Measurements from ENCODE around the gene NFATC4. TPM values are rescaled to one million over a fixed set of nuclear protein-coding genes. Genes with fewer than 3 reads are reported as not detected.
"Not testable (repeated sequence)": the region's sequence is repeated elsewhere in the genome, so short reads cannot be mapped to it uniquely, and the experiment has no call there.

NFATC4 gene
- total RNA-seq, 2 donors from 2014 or later, result 12.8 to 17.4 TPM

- DNase-seq (peak in 1 of 2 donors; percentile 24), ATAC-seq (peak; percentile 75)
- intact Hi-C loops (cut with DNase I, micrococcal nuclease), result no loop called here
Measured at GRCh38 chr14:24377657-24378056, 9.7 kb downstream of the NFATC4 start.

GRCh38 chr14:24378327-24378726 lies 10.3 kb downstream of the NFATC4 start:
- intact Hi-C loops (cut with DNase I, micrococcal nuclease), result no loop called here
- no peak for DNase-seq
- no peak for ATAC-seq

- DNase-seq (no peak), ATAC-seq (no peak)
- intact Hi-C loops (cut with DNase I, micrococcal nuclease), result no loop called here
Measured at GRCh38 chr14:24378981-24379906, 11.3 kb downstream of the NFATC4 start.

GRCh38 chr14:24379907-24380730 lies 12.1 kb downstream of the NFATC4 start:
- intact Hi-C loops (cut with DNase I, micrococcal nuclease), result no loop called here
- DNase-seq, result no peak
- ATAC-seq, result peak; percentile 39

- ATAC-seq (no peak), DNase-seq (no peak)
- intact Hi-C loops (cut with DNase I, micrococcal nuclease), result no loop called here
Measured at GRCh38 chr14:24381363-24382063, 13.5 kb downstream of the NFATC4 start.

GRCh38 chr14:24382064-24382371 lies 14.0 kb downstream of the NFATC4 start:
- ATAC-seq (no peak), DNase-seq (no peak)
- intact Hi-C loops (cut with DNase I, micrococcal nuclease), result no loop called here

- ATAC-seq, result no peak
Measured at GRCh38 chr14:24384169-24384568, 16.2 kb downstream of the NFATC4 start.

GRCh38 chr14:24385524-24385923 lies 17.5 kb downstream of the NFATC4 start:
- ATAC-seq (no peak), DNase-seq (no peak)
- intact Hi-C loops (cut with DNase I, micrococcal nuclease), result no loop called here

More at GRCh38 chr14:24384169-24384568, 16.2 kb downstream of the NFATC4 start:
- intact Hi-C loops (cut with DNase I, micrococcal nuclease), result no loop called here
- DNase-seq, result no peak

- ATAC-seq (no peak), DNase-seq (no peak)
- intact Hi-C loops (cut with DNase I, micrococcal nuclease), result no loop called here
Measured at GRCh38 chr14:24387009-24387345, 19.0 kb downstream of the NFATC4 start.

- DNase-seq; ATAC-seq; intact Hi-C loops (cut with DNase I, micrococcal nuclease): not testable (repeated sequence)
Measured at GRCh38 chr14:24387579-24387978, 19.6 kb downstream of the NFATC4 start.

GRCh38 chr14:24388474-24389179 lies 20.6 kb downstream of the NFATC4 start:
- intact Hi-C loops (cut with DNase I, micrococcal nuclease), result no loop called here
- ATAC-seq, result no peak
- DNase-seq, result no peak

- intact Hi-C loops (cut with DNase I, micrococcal nuclease), result no loop called here
- DNase-seq, result no peak
Measured at GRCh38 chr14:24389226-24389848, 21.4 kb downstream of the NFATC4 start.

GRCh38 chr14:24390701-24391468 lies 22.9 kb downstream of the NFATC4 start:
- no peak for ATAC-seq
- no peak for DNase-seq
- intact Hi-C loops (cut with DNase I, micrococcal nuclease), result no loop called here

More at GRCh38 chr14:24389226-24389848, 21.4 kb downstream of the NFATC4 start:
- no peak for ATAC-seq

- DNase-seq, result no peak
- intact Hi-C loops (cut with DNase I, micrococcal nuclease), result no loop called here
- peak; percentile 84 for ATAC-seq
Measured at GRCh38 chr14:24392325-24393091, 24.5 kb downstream of the NFATC4 start.

GRCh38 chr14:24394275-24394674 lies 26.3 kb downstream of the NFATC4 start:
- ATAC-seq (no peak), DNase-seq (no peak)
- intact Hi-C loops (cut with DNase I, micrococcal nuclease), result no loop called here

- intact Hi-C loops (cut with DNase I, micrococcal nuclease), result no loop called here
- DNase-seq, result no peak
- ATAC-seq, result no peak
Measured at GRCh38 chr14:24395609-24396582, 27.9 kb downstream of the NFATC4 start.

All from left colon (tissue), 2 donors.